Lung (tissue), 12 donors: ENCODE measurements around the gene MST1. TPM values are rescaled to one million over a fixed set of nuclear protein-coding genes. Genes with fewer than 3 reads are reported as not detected.

ENCODE experiments used
- ATAC-seq: fragments of 200-7000 bp; cut with Tn5 transposase; one replicate; pipeline ENCODE4 v1.9.1; 2020; ENCODE audit warnings: moderate number of reproducible peaks; ENCODE audit not compliant: insufficient read depth, low FRiP score
- DNase-seq, 3 donors: peaks; one replicate each; pipeline ENCODE4 v3.0.0-alpha.2; 2013 to 2017
- H3K27ac ChIP-seq, 2 donors: one replicate each; pipeline ENCODE4 v1.5.1; 2013; ENCODE audit warnings: mild to moderate bottlenecking in 2 of 2, moderate library complexity in 2 of 2, control low read depth in 1 of 2, inconsistent platforms in 1 of 2, low read depth in 1 of 2, low read length in 1 of 2
- H3K27me3 ChIP-seq, 3 donors: one replicate each; pipeline ENCODE4 v1.5.1; 2013; ENCODE audit warnings: low read length in 2 of 3; ENCODE audit not compliant: control insufficient read depth in 3 of 3, insufficient read depth in 3 of 3
- H3K36me3 ChIP-seq, 4 donors: one replicate each; pipeline ENCODE4 v1.5.1; 2013; ENCODE audit warnings: low read length in 4 of 4, mild to moderate bottlenecking in 1 of 4, moderate library complexity in 1 of 4; ENCODE audit not compliant: control insufficient read depth in 4 of 4, insufficient read depth in 4 of 4
- H3K4me1 ChIP-seq, 5 donors: one replicate each; pipeline ENCODE4 v1.5.1; 2013; ENCODE audit warnings: low read length in 5 of 5, mild to moderate bottlenecking in 2 of 5, moderate library complexity in 1 of 5; ENCODE audit not compliant: control insufficient read depth in 5 of 5, insufficient read depth in 5 of 5
- H3K4me3 ChIP-seq: one replicate; pipeline ENCODE4 v1.5.1; 2013; ENCODE audit warnings: mild to moderate bottlenecking, control low read depth, moderate library complexity
- H3K9ac ChIP-seq, 2 donors: one replicate each; pipeline ENCODE4 v1.5.1; 2013; ENCODE audit warnings: low read length in 2 of 2, control low read depth in 1 of 2; ENCODE audit not compliant: insufficient read depth in 1 of 2
- H3K9me3 ChIP-seq, 4 donors: one replicate each; pipeline ENCODE4 v1.5.1; 2013; ENCODE audit warnings: low read length in 3 of 4, mild to moderate bottlenecking in 1 of 4, moderate library complexity in 1 of 4; ENCODE audit not compliant: control insufficient read depth in 4 of 4, insufficient read depth in 3 of 4
- CTCF ChIP-seq: IDR thresholded peaks from 2 replicates; pipeline ENCODE4 v1.5.1; 2012; ENCODE audit warnings: mild to moderate bottlenecking; ENCODE audit errors: control extremely low read depth, extremely low read depth
- WGBS, 2 donors: extraction: QIAGEN DNeasy Blood & Tissue Kit; methylation state at CpG; one replicate each; pipeline ENCODE4 v1.1.7; 2013; 5-methylcytosine and 5-hydroxymethylcytosine counted together
- polyA plus RNA-seq, 2 donors: library from polyadenylated mRNA; stranded (reverse); fragments of 200-250 nt; gene quantifications; one replicate each; pipeline ENCODE4 v1.2.1, GENCODE V29; 2013
- total RNA-seq, 2 donors: library from RNA; depleted of rRNA in 1 of 2; stranded (reverse); fragments of >200 nt in 1 of 2; gene quantifications; one replicate each; pipeline ENCODE4 v1.2.1, GENCODE V29; 2014 to 2021
- donor health status: control.
- donor health status: control.
- donor health status: Bipolar disorder and iron deficiency.
- donor health status: healthy.
- donor health status: DM: yes; HTN: yes; CAD: no.

MST1 gene
- total and polyA plus RNA-seq, 4 donors: 8.3 to 27.0 (median 17.2) TPM

- Histone ChIP-seq H3K4me1 (peaks cover 0 to 8% (median 2%) of the 10 kb centered on the region in 5 donors), H3K27me3 (no peaks in the 10 kb centered on the region), H3K9ac (no peak overlapping the region), H3K4me3 (no peak overlapping the region), H3K27ac (no peak overlapping the region), H3K36me3 (no peaks in the 10 kb centered on the region), H3K9me3 (no peaks in the 10 kb centered on the region)
- ATAC-seq (no peak), DNase-seq (no peak)
- WGBS, 2 donors: 93 to 97% methylated on average over 3 of the region's 3 CpGs
- TF ChIP-seq CTCF: no peak
These were observed 43.0 kb downstream of the MST1 start for GRCh38 chr3:49646236-49646635.

- TF ChIP-seq CTCF: no peak
- 78 to 82% methylated on average over 8 of the region's 8 CpGs for WGBS, 2 donors
These were observed 44.6 kb downstream of the MST1 start for GRCh38 chr3:49644684-49645083.

GRCh38 chr3:49642708-49643145 is 46.5 kb downstream of the MST1 start:
- Histone ChIP-seq H3K4me3 (no peak overlapping the region), H3K27ac (no peak overlapping the region), H3K27me3 (no peaks in the 10 kb centered on the region), H3K9ac (no peak overlapping the region), H3K36me3 (no peaks in the 10 kb centered on the region), H3K9me3 (no peaks in the 10 kb centered on the region), H3K4me1 (peaks cover 0 to 3% (median 0%) of the 10 kb centered on the region in 5 donors)
- no peak for TF ChIP-seq CTCF
- 94 to 97% methylated on average over 9 of the region's 9 CpGs for WGBS, 2 donors
- no peak for ATAC-seq
- no peak for DNase-seq

More at GRCh38 chr3:49644684-49645083, 44.6 kb downstream of the MST1 start:
- H3K9me3 ChIP-seq: no peaks in the 10 kb centered on the region
- H3K4me3 ChIP-seq: no peak overlapping the region
- peaks cover 0 to 8% (median 2%) of the 10 kb centered on the region in 5 donors for H3K4me1 ChIP-seq
- H3K27ac ChIP-seq: no peak overlapping the region
- no peak for ATAC-seq
- DNase-seq: no peak
- H3K9ac ChIP-seq: no peak overlapping the region
- H3K36me3 ChIP-seq: no peaks in the 10 kb centered on the region
- H3K27me3 ChIP-seq: no peaks in the 10 kb centered on the region

- Histone ChIP-seq H3K4me1 (no peaks in the 10 kb centered on the region), H3K9me3 (no peaks in the 10 kb centered on the region), H3K27ac (no peak overlapping the region), H3K36me3 (no peaks in the 10 kb centered on the region), H3K27me3 (no peaks in the 10 kb centered on the region), H3K4me3 (no peak overlapping the region), H3K9ac (no peak overlapping the region)
- 93 to 97% methylated on average over 14 of the region's 14 CpGs for WGBS, 2 donors
- ATAC-seq: no peak
- no peak for TF ChIP-seq CTCF
- DNase-seq: no peak
These were observed 47.2 kb downstream of the MST1 start for GRCh38 chr3:49641921-49642707.
